Measurements from ENCODE around the gene CREB3L1. TPM values are rescaled to one million over a fixed set of nuclear protein-coding genes. Genes with fewer than 3 reads are reported as not detected.
A peak's percentile ranks its signal among the peaks of the same experiment; 100 is the strongest.

Gene CREB3L1
- total and polyA plus RNA-seq, 2 experiments from 2014 or later, result 22.9 to 275 TPM

GRCh38 chr11:46240371-46240770, 37.1 kb upstream of the CREB3L1 start:
- no peak overlapping the region for H3K4me2 ChIP-seq
- no peaks in the 10 kb centered on the region for H3K9me2 ChIP-seq (replicated peaks; ENCODE audit: insufficient read depth)
- H3K27me3 ChIP-seq, result no peaks in the 10 kb centered on the region
- no peaks in the 10 kb centered on the region for H3K79me2 ChIP-seq
- WGBS (ENCODE audit: low lambda C conversion rate, missing lambda C conversion rate), result 93% methylated on average over 2 of the region's 2 CpGs
- no peaks in the 10 kb centered on the region for H3K9me3 ChIP-seq (ENCODE audit: low read depth)
- H3K4me1 ChIP-seq (ENCODE audit: insufficient read depth), result peaks cover 37% of the 10 kb centered on the region
- H3K4me3 ChIP-seq, result no peak overlapping the region
- TF ChIP-seq EZH2phosphoT487 (IDR thresholded peaks at IDR 0.05; ENCODE audit: low read depth, severe bottlenecking, unreplicated experiment) (no peak), EZH2 (IDR thresholded peaks at IDR 0.05; ENCODE audit: borderline replicate concordance) (no peak), CTCF (IDR thresholded peaks at IDR 0.05; ENCODE audit: poor library complexity) (no peak)
- H2AFZ ChIP-seq, result no peak overlapping the region
- H4K20me1 ChIP-seq (ENCODE audit: insufficient read depth, poor library complexity, severe bottlenecking), result no peaks in the 10 kb centered on the region
- DNase-seq (ENCODE audit: low spot score), result no peak
- no peaks in the 10 kb centered on the region for H3K36me3 ChIP-seq (replicated peaks; ENCODE audit: insufficient read depth, low read depth)
- peak overlapping the region; percentile 83 for H3K27ac ChIP-seq

GRCh38 chr11:46240861-46241260, 36.6 kb upstream of the CREB3L1 start:
- no peaks in the 10 kb centered on the region for H3K36me3 ChIP-seq (replicated peaks; ENCODE audit: insufficient read depth, low read depth)
- no peak overlapping the region for H3K27ac ChIP-seq
- no peak overlapping the region for H3K4me3 ChIP-seq
- no peaks in the 10 kb centered on the region for H3K9me2 ChIP-seq (replicated peaks; ENCODE audit: insufficient read depth)
- no peaks in the 10 kb centered on the region for H3K79me2 ChIP-seq
- H3K27me3 ChIP-seq, result no peaks in the 10 kb centered on the region
- no peak overlapping the region for H3K4me2 ChIP-seq
- peaks cover 37% of the 10 kb centered on the region for H3K4me1 ChIP-seq (ENCODE audit: insufficient read depth)
- H4K20me1 ChIP-seq (ENCODE audit: insufficient read depth, poor library complexity, severe bottlenecking), result no peaks in the 10 kb centered on the region
- 92% methylated on average over 7 of the region's 7 CpGs for WGBS (ENCODE audit: low lambda C conversion rate, missing lambda C conversion rate)
- DNase-seq (ENCODE audit: low spot score), result no peak
- no peaks in the 10 kb centered on the region for H3K9me3 ChIP-seq (ENCODE audit: low read depth)
- H2AFZ ChIP-seq, result no peak overlapping the region
- TF ChIP-seq CTCF (IDR thresholded peaks at IDR 0.05; ENCODE audit: poor library complexity) (no peak), EZH2 (IDR thresholded peaks at IDR 0.05; ENCODE audit: borderline replicate concordance) (no peak)

- no peaks in the 10 kb centered on the region for H3K27me3 ChIP-seq
- peak overlapping the region; percentile 90 for H3K27ac ChIP-seq
- 85% methylated on average over 9 of the region's 9 CpGs for WGBS (ENCODE audit: low lambda C conversion rate, missing lambda C conversion rate)
- H3K79me2 ChIP-seq, result no peaks in the 10 kb centered on the region
- H3K9me3 ChIP-seq (ENCODE audit: low read depth), result no peaks in the 10 kb centered on the region
- peak overlapping the region; percentile 21 for H2AFZ ChIP-seq
- H3K4me1 ChIP-seq (ENCODE audit: insufficient read depth), result peaks cover 32% of the 10 kb centered on the region
- H3K36me3 ChIP-seq (replicated peaks; ENCODE audit: insufficient read depth, low read depth), result no peaks in the 10 kb centered on the region
- peak overlapping the region; percentile 71 for H3K4me2 ChIP-seq
- TF ChIP-seq CTCF (IDR thresholded peaks at IDR 0.05; ENCODE audit: poor library complexity), result no peak
- TF ChIP-seq EZH2 (IDR thresholded peaks at IDR 0.05; ENCODE audit: borderline replicate concordance), result no peak
- no peak for TF ChIP-seq EZH2phosphoT487 (IDR thresholded peaks at IDR 0.05; ENCODE audit: low read depth, severe bottlenecking, unreplicated experiment)
- no peak overlapping the region for H3K4me3 ChIP-seq
- no peaks in the 10 kb centered on the region for H3K9me2 ChIP-seq (replicated peaks; ENCODE audit: insufficient read depth)
- H4K20me1 ChIP-seq (ENCODE audit: insufficient read depth, poor library complexity, severe bottlenecking), result no peaks in the 10 kb centered on the region
- no peak for DNase-seq (ENCODE audit: low spot score)
Measured at GRCh38 chr11:46242041-46242951, 35.2 kb upstream of the CREB3L1 start.
